Vagina (tissue), 2 donors: Measurements from ENCODE around the gene ETV4. TPM values are rescaled to one million over a fixed set of nuclear protein-coding genes. Genes with fewer than 3 reads are reported as not detected.

Experiments
- DNase-seq, 2 donors: peaks; one replicate each; pipeline ENCODE4 v3.0.0-alpha.2; 2017; ENCODE audit errors: extremely low spot score in 2 of 2
- H3K27ac ChIP-seq: fragments of 200-600 bp; sonication (generic); one replicate; pipeline ENCODE4 v1.5.1; 2019
- H3K27me3 ChIP-seq: fragments of 200-600 bp; sonication (generic); one replicate; pipeline ENCODE4 v1.5.1; 2019
- H3K36me3 ChIP-seq, 2 donors: fragments of 200-600 bp; sonication (generic); one replicate each; pipeline ENCODE4 v1.5.1; 2017 to 2019
- H3K4me1 ChIP-seq: fragments of 200-600 bp; sonication (generic); one replicate; pipeline ENCODE4 v1.5.1; 2019
- H3K4me3 ChIP-seq, 2 donors: fragments of 200-600 bp; sonication (generic); 1 replicate in 1 of 2; 2 replicates in 1 of 2; pipeline ENCODE4 v1.5.1; 2016 to 2019
- H3K9me3 ChIP-seq: fragments of 200-600 bp; sonication (generic); one replicate; pipeline ENCODE4 v1.5.1; 2019
- POLR2A ChIP-seq, 2 donors: fragments of 450-650 bp; IDR thresholded peaks; one replicate each; pipeline ENCODE4 v1.6.1; 2017; ENCODE audit warnings: antibody characterized with exemption in 2 of 2, mild to moderate bottlenecking in 2 of 2, moderate library complexity in 2 of 2
- POLR2AphosphoS5 ChIP-seq, 2 donors: sonication (generic); formaldehyde crosslinking; IDR thresholded peaks; one replicate each; pipeline ENCODE4 v1.9.0; 2017; ENCODE audit warnings: antibody characterized with exemption in 2 of 2, mild to moderate bottlenecking in 2 of 2, low read depth in 1 of 2; ENCODE audit not compliant: insufficient read depth in 1 of 2
- intact Hi-C: fragments of 100-400 bp; cut with DNase I; formaldehyde crosslinking; loops from one replicate; pipeline ENCODE4 v1.15.1; 2023
- total RNA-seq: library from RNA; depleted of rRNA; stranded (reverse); fragments of >200 nt; gene quantifications from one replicate; pipeline ENCODE4 v1.2.3, GENCODE V29; 2016
- TF ChIP-seq, protein P1 (sequence below), 3 experiments: fragments of 450-650 bp in 2 of 3; fragments of 200-600 bp in 1 of 3; sonication (generic) in 1 of 3; IDR thresholded peaks; one replicate each; pipeline ENCODE4 v1.5.1; 2017 to 2019; ENCODE audit warnings: antibody characterized with exemption in 3 of 3, mild to moderate bottlenecking in 2 of 3, moderate library complexity in 2 of 3

The ETV4 gene
- total RNA-seq, 1 donor from 2014 or later = 5.4 TPM

DNA sequence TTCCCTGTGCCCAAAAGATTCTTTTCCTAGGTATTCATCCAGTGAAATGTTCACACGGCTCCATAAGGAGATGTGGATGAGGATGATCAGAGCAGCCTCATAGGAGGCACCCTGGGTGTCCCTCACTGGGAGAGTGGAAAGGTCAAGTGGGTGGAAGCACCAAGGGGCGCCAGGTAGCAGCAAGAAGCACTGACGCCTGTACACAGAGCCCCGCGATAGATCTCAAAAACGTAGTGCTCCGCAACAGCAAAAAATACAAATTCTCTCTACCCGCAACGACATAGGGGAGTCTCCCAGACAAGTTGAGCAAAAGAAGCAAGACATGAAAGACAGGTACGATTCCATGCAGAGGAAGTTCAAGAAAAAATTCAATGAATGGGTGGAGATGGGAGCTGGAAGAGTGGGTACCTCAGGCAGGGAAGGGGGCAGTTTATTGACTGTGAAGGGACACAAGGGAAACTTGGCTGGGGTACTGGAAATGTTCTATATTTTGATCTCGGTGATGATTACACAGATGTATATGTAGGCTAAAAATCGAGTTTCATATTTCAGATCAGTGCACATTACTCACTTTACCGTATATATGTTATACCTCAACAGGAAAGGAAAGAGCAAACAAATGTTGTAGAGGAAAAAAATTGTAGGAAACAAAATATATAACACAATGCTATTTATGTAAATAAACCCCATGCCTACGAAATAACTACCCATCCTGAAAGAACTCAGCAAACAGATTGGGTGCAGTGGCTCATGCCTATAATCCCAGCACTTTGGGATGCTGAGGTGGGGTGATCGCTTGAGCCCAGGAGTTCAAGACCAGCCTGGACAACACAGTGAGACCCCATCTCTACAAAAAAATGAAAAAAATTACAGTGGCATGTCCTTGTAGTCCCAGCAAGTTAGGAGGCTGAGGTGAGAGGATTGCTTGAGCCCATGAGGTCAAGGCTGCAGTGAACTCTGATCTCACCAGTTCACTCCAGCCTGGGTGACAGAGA is 17.8 kb upstream of the ETV4 start:
- Histone ChIP-seq H3K4me1 (peaks cover 8% of the 10 kb centered on the region), H3K4me3 (no peak overlapping the region), H3K27ac (no peak overlapping the region), H3K36me3 (no peaks in the 10 kb centered on the region), H3K27me3 (no peaks in the 10 kb centered on the region), H3K9me3 (no peaks in the 10 kb centered on the region)
- DNase-seq = no peak
- intact Hi-C loops = no loop called here
- no peak for TF ChIP-seq POLR2A (IDR thresholded peaks at IDR 0.05)
- no peak for TF ChIP-seq POLR2AphosphoS5 (IDR thresholded peaks at IDR 0.05; ENCODE audit: insufficient read depth in 1 of 2, low read depth in 1 of 2)
- TF ChIP-seq, protein P1, sequence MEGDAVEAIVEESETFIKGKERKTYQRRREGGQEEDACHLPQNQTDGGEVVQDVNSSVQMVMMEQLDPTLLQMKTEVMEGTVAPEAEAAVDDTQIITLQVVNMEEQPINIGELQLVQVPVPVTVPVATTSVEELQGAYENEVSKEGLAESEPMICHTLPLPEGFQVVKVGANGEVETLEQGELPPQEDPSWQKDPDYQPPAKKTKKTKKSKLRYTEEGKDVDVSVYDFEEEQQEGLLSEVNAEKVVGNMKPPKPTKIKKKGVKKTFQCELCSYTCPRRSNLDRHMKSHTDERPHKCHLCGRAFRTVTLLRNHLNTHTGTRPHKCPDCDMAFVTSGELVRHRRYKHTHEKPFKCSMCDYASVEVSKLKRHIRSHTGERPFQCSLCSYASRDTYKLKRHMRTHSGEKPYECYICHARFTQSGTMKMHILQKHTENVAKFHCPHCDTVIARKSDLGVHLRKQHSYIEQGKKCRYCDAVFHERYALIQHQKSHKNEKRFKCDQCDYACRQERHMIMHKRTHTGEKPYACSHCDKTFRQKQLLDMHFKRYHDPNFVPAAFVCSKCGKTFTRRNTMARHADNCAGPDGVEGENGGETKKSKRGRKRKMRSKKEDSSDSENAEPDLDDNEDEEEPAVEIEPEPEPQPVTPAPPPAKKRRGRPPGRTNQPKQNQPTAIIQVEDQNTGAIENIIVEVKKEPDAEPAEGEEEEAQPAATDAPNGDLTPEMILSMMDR (IDR thresholded peaks at IDR 0.05) = no peak

DNA sequence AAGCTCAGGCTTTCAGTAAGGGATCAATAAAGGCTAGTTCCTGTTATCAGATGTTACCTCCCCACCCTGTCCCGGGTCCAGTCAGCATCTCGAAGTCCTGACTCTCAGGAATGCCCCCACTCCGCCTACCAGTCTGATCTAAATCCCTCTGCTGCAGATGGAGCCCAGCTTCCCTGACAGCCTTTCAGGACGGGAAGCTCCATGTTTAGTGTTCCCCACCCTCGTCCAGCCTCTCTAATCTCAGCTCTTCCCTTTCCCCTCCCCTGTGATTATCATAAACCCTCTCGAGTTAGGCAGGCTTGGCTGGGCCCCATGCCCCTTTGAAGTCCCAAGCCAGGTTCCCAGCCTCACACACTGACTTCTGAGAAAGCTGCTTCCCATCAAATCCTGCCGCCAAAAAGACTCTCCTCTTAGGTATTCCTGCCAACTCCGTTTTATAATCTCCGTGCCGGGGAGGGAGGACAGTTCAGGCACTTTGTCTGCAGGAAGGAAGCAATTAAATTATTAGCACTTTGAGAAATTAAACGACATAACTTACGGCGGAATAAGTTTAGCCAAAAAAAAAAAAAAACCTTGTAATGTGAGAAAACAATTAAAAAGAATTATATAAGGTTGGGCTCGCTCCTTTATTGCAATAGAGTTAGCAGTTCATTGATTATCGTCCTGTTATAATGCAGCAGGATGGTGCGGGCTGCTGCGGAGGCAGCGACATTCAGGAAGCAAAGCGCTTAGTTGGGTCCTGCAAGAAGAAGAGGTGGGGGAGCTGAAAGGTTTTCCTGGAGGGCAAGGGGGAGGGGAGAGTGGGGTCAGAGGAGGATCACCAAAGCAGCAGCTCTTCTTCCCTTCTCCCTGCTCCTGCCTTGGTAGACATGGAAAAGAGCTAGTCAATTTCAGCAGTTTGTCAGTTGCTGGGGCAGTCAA is 16.8 kb upstream of the ETV4 start:
- Histone ChIP-seq H3K27ac (no peak overlapping the region), H3K9me3 (no peaks in the 10 kb centered on the region), H3K4me3 (no peak overlapping the region), H3K27me3 (no peaks in the 10 kb centered on the region), H3K4me1 (peaks cover 8% of the 10 kb centered on the region), H3K36me3 (no peaks in the 10 kb centered on the region)
- no peak for DNase-seq
- TF ChIP-seq POLR2A (IDR thresholded peaks at IDR 0.05) (no peak), POLR2AphosphoS5 (IDR thresholded peaks at IDR 0.05; ENCODE audit: insufficient read depth in 1 of 2, low read depth in 1 of 2) (peak in 1 of 2 donors; percentile 47)
- intact Hi-C loops = no loop called here

DNA sequence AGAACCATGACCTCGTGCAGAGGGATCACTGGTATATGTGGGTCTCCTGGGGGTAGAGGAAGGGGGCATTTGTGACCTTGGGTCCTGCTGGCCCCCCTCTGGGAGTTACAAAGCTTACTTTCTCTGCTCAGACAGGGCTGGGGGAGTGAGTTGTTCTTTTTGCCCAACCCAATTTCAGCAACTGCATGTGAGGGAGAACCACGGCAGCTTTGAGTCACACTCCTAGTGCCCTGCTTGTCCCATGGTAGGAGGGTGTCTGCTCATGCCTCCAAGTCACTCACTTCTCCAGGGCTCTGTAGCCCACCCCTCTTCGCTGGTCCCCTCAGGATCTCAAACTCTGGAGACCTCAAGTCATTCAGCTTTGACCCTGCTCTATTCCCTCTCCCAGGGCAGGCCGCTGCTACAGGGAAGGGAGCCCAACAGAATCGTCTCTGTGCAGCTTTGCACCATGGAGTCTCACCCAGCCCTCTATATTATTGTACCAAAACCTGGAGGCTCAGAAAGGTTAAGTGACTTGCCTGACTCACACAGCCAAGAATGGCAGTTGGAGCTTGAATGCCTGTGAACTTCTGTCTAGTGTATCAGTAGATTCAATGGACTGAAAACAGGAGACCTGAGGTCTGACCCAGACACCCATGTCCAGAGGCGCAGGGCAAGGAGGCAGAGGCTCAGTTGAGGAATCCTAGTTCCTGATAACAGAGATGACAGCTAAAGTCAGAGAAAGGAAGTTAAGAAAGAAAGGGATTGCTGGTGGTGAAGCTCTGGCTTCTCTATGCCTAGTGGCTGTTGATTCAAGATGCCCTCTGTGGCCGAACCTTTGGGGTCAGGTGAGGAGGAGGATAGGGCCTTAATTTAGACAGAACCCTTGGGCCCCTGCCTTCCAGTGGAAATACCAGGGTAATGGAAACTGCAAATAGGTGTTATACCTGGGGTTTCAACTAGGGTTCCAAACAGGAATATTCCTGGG is 14.6 kb upstream of the ETV4 start:
- Histone ChIP-seq H3K4me1 (peaks cover 15% of the 10 kb centered on the region), H3K27me3 (no peaks in the 10 kb centered on the region), H3K9me3 (no peaks in the 10 kb centered on the region), H3K36me3 (no peaks in the 10 kb centered on the region), H3K27ac (no peak overlapping the region), H3K4me3 (no peak overlapping the region)
- intact Hi-C loops = no loop called here
- DNase-seq = no peak
- TF ChIP-seq POLR2A (IDR thresholded peaks at IDR 0.05) (no peak), POLR2AphosphoS5 (IDR thresholded peaks at IDR 0.05; ENCODE audit: insufficient read depth in 1 of 2, low read depth in 1 of 2) (no peak)
- TF ChIP-seq, protein P1 (IDR thresholded peaks at IDR 0.05) = no peak

DNA sequence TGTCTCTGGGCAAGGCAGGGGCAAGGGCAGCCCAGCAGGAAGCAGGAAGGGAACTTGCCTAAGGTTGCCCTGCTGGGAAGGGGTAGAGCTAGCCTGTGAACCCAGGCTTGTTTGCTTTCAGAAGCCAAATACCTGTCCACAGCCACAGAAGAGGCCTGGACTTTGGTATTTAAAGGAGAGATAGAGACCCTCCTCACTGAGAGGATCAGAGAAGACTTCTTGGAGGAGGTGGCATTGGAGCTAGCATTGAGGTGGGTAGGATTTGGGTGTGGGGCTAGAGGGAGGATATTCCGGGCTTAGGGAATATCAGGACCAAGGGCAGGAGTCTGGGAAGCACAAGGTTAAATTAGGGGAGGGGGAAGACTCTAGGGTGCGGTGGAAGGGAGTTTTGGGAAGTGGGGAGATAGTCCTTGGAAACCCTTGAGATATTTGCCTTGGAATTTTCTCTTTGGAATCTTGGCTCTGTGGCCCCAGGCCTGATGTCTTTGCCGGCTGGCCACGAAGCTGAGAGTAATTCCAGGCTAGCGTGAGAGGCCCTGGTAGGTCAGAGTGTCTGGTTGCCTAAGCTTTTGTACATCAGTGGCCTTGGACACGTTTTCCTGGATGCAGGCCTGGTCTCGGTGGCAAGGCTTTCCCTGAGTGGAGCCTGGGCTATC is 13.1 kb upstream of the ETV4 start:
- TF ChIP-seq, protein P1 (IDR thresholded peaks at IDR 0.05) = no peak
- no peak for TF ChIP-seq POLR2AphosphoS5 (IDR thresholded peaks at IDR 0.05; ENCODE audit: insufficient read depth in 1 of 2, low read depth in 1 of 2)
- TF ChIP-seq POLR2A (IDR thresholded peaks at IDR 0.05) = no peak
- intact Hi-C loops = no loop called here
- no peak for DNase-seq
- H3K36me3 ChIP-seq = no peaks in the 10 kb centered on the region
- H3K27me3 ChIP-seq = no peaks in the 10 kb centered on the region
- H3K4me1 ChIP-seq = peaks cover 15% of the 10 kb centered on the region
- no peak overlapping the region for H3K27ac ChIP-seq
- no peaks in the 10 kb centered on the region for H3K9me3 ChIP-seq
- H3K4me3 ChIP-seq = no peak overlapping the region
